ENCODE measurements around the gene EFL1.
"Not testable (repeated sequence)": the region's sequence is repeated elsewhere in the genome, so short reads cannot be mapped to it uniquely, and the experiment has no call there.

EFL1 gene

DNA sequence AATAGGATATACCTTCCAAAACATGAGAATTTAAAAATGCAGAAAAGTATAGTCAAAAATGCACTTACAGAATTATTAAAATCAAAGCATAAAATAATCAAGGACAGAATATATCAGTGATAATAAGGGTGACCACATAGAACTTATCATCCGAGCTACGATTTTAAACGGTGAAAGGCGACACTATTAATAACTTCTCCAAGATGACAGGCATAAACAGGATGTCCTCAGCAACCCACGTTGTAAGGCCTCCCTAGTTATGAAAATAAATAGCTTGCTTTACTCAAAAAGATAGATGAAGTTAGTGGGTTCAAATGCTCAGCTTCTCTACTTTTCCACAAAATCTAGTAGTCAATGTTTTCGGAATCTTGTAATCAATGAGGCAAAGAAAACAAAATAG lies 68.0 kb downstream of the EFL1 start:
- H3K36me3 Mint-ChIP-seq (ENCODE audit: low read depth), result peaks cover 13% of the 10 kb centered on the region
- H3K27ac Mint-ChIP-seq; H3K9me3 Mint-ChIP-seq; H3K27me3 Mint-ChIP-seq; H3K4me1 Mint-ChIP-seq (ENCODE audit: low read depth); H3K4me3 Mint-ChIP-seq: not testable (repeated sequence)

DNA sequence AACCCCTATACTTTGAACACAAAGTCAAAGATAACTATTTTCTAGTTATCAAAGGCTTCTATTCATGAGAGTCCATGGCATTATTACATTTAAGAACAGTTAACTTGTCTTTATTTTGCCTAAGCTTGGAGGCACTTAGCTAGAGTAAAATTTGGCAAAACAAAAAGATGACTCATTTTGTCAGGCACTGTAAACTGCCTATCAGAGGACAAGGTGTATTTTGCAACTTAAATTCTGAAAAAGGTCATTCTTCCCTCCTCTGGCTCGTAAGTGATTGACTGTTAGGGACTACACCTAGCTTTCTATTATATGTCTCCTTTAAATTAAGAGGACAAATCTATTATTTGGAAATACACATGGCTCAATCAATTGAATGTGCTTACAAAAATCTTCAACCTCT lies 69.1 kb downstream of the EFL1 start:
- H3K4me3 Mint-ChIP-seq, H3K27me3 Mint-ChIP-seq: not testable (repeated sequence)
- H3K36me3 Mint-ChIP-seq (ENCODE audit: low read depth), result peaks cover 13% of the 10 kb centered on the region

DNA sequence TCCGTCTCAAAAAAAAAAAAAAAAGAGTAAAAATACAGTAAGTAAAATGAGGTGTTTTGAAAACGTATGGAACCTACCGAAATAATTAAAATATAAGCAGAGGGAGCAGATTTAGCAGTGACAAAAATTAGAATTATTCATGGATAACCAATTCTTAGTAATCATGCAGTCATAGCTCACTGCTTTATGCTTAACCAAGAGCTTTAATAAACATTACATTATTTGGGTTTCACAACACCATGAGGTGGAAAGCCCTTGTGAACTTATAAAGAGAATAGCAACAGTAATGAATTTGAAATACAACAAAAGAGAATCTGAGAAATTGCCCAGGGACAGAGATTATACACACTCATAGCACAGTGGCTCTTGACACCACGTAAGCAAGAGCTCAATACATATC lies 70.1 kb downstream of the EFL1 start:
- not testable (repeated sequence) for H3K4me3 Mint-ChIP-seq; H3K36me3 Mint-ChIP-seq (ENCODE audit: low read depth); H3K9me3 Mint-ChIP-seq; H3K27me3 Mint-ChIP-seq; H3K27ac Mint-ChIP-seq; H3K4me1 Mint-ChIP-seq (ENCODE audit: low read depth)

More for the DNA sequence above, 69.1 kb downstream of the EFL1 start:
- H3K4me1 Mint-ChIP-seq (ENCODE audit: low read depth); H3K27ac Mint-ChIP-seq; H3K9me3 Mint-ChIP-seq: not testable (repeated sequence)

DNA sequence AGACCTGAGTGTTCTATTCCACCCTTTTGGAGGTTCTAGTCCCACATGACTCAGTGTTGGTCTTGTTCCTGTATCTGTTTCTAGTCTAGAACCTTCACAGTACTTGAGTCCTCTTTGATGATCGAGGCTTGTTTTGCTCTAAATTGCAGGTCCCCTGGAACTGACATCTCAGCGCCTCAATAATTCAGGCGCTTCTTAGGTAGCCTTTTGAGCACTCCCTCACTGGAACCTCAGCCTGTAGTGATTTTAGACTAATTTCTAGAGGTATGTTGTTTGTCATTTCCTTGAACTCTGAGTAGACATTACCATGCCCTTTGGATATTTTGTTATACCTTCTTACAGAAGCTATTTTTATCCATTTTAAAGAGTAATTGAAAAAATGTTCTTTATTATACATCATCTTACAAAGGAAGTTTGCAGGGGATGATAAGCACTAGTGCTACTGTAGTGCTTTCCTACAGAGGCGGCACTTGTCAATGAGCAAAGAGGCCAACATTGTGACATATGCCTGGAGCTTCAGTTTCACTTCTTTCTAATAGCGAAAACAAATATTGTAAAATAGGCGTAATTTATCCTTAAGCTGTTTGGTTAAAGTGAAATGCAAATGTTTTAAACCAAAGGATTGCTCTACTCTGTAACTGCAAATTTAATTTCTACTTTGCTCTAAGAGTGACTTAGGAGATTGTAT lies 75.7 kb downstream of the EFL1 start:
- Mint-ChIP-seq H3K36me3 (ENCODE audit: low read depth) (peaks cover 4% of the 10 kb centered on the region), H3K27ac (no peak overlapping the region), H3K4me3 (no peak overlapping the region), H3K4me1 (ENCODE audit: low read depth) (no peaks in the 10 kb centered on the region), H3K27me3 (no peaks in the 10 kb centered on the region), H3K9me3 (no peaks in the 10 kb centered on the region)

DNA sequence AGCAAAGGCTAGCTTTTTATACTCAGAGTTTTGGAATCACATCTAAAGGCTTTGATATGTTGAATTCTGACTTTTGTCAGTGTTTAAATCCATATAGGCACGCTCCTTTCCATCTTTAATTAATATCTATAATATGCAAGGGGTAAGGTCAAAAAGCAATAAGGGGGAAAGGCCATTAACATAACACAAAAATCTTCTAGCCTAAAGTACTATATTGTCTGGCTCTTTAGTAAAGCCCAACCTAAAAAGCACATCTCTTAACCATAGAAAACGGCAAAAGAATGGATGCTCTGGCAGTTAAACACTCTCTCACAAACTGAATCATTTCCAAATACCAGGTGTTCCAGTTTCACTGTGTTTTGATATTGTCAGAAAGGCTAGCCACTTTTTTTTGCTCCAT lies 76.4 kb downstream of the EFL1 start:
- Mint-ChIP-seq H3K27me3 (no peaks in the 10 kb centered on the region), H3K4me1 (ENCODE audit: low read depth) (no peaks in the 10 kb centered on the region), H3K27ac (no peak overlapping the region)

GRCh38 chr15:82184776-82185175 lies 77.8 kb downstream of the EFL1 start:
- H3K4me1 Mint-ChIP-seq (ENCODE audit: low read depth), result no peaks in the 10 kb centered on the region
- H3K36me3 Mint-ChIP-seq (ENCODE audit: low read depth), result no peaks in the 10 kb centered on the region
- no peak overlapping the region for H3K4me3 Mint-ChIP-seq
- no peaks in the 10 kb centered on the region for H3K9me3 Mint-ChIP-seq
- no peak overlapping the region for H3K27ac Mint-ChIP-seq
- no peaks in the 10 kb centered on the region for H3K27me3 Mint-ChIP-seq

More for the DNA sequence above, 76.4 kb downstream of the EFL1 start:
- H3K4me3 Mint-ChIP-seq, result no peak overlapping the region
- H3K36me3 Mint-ChIP-seq (ENCODE audit: low read depth), result no peaks in the 10 kb centered on the region
- H3K9me3 Mint-ChIP-seq, result no peaks in the 10 kb centered on the region

DNA sequence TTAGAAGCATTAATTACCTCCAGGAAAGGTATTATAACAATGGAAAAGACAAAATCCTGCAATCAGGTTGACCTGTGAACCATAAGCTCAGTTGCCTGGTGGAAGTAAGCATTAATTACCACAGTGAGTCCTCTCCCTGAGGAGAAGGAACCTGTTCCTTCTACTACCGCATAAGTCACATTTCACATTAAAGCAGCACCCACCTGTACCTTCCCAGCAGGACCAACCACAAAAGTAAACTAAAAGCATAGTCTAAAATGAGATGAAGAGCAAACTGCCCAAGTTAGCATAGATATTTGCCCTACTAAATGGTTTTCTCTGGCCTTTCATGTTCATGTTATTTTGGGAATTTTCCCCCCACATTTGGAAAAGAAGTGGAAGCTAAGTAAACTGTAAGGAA lies 78.2 kb downstream of the EFL1 start:
- no peaks in the 10 kb centered on the region for H3K27me3 Mint-ChIP-seq
- H3K9me3 Mint-ChIP-seq, result no peaks in the 10 kb centered on the region
- H3K27ac Mint-ChIP-seq, result no peak overlapping the region
- no peaks in the 10 kb centered on the region for H3K36me3 Mint-ChIP-seq (ENCODE audit: low read depth)
- H3K4me1 Mint-ChIP-seq (ENCODE audit: low read depth), result no peaks in the 10 kb centered on the region
- no peak overlapping the region for H3K4me3 Mint-ChIP-seq

GRCh38 chr15:82183121-82184031 lies 79.2 kb downstream of the EFL1 start:
- no peaks in the 10 kb centered on the region for H3K27me3 Mint-ChIP-seq
- H3K4me1 Mint-ChIP-seq (ENCODE audit: low read depth), result no peaks in the 10 kb centered on the region
- no peaks in the 10 kb centered on the region for H3K9me3 Mint-ChIP-seq
- H3K36me3 Mint-ChIP-seq (ENCODE audit: low read depth), result no peaks in the 10 kb centered on the region
- H3K4me3 Mint-ChIP-seq, result no peak overlapping the region
- no peak overlapping the region for H3K27ac Mint-ChIP-seq

DNA sequence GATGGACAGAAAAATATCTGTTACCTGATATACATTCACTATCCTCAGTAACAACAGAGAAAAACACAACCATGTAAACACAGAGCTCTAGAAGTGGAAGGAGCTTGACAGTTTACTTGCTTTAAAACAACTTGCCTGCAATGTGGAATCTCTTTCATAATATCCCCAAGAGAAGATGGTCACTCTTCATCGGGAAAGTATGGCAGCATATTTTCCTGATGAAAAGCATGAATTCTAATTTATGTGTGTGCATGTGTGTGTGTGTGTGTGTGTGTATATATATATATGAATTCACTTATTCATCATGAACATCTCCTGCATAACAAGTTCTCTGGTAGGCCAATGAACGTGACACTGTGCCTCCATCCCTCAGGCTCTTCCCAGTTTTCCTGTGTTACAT lies 81.2 kb downstream of the EFL1 start:
- peaks cover 9% of the 10 kb centered on the region for H3K4me1 Mint-ChIP-seq (ENCODE audit: low read depth)
- H3K27ac Mint-ChIP-seq, result no peak overlapping the region
- no peaks in the 10 kb centered on the region for H3K27me3 Mint-ChIP-seq
- H3K9me3 Mint-ChIP-seq, result no peaks in the 10 kb centered on the region
- H3K36me3 Mint-ChIP-seq (ENCODE audit: low read depth), result no peaks in the 10 kb centered on the region
- no peak overlapping the region for H3K4me3 Mint-ChIP-seq

- no peaks in the 10 kb centered on the region for H3K27me3 Mint-ChIP-seq
- H3K4me3 Mint-ChIP-seq, result no peak overlapping the region
- H3K9me3 Mint-ChIP-seq, result no peaks in the 10 kb centered on the region
- peaks cover 9% of the 10 kb centered on the region for H3K4me1 Mint-ChIP-seq (ENCODE audit: low read depth)
- no peak overlapping the region for H3K27ac Mint-ChIP-seq
- no peaks in the 10 kb centered on the region for H3K36me3 Mint-ChIP-seq (ENCODE audit: low read depth)
Observed at GRCh38 chr15:82178061-82178460, 84.5 kb downstream of the EFL1 start.

DNA sequence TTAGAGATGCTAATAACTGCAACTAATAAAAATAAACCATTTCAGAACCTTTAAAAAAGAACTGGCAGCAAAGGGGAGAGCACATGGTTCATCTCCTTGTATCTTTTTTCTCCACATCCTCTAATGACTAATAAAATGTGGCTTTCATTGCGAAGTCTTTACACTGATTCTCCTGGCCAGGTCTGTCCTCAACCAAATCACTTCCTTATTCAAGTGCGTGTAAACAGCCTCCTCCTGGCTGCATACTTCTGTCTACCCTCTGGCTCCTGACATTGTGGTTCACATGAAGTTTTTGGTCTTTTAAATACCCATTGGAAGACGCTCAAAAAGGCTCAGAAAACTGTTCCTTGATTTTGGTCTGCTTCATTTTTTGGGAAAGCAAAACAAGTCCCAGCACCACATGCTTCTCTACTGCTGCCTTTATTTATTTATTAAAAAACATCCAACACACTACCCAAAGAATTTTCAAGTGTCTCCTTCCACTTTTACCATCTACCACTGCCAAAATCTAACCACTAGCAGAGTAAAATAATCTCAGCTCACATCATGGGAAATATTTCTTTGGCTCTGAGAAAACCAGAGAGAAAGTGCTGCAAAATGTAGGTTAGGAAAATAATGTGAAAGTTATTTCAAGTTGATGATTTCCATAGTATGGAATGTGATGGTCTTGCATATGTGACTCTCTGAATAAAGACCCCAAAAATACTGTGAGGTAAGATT lies 85.1 kb downstream of the EFL1 start:
- Mint-ChIP-seq H3K4me3 (no peak overlapping the region), H3K27ac (no peak overlapping the region), H3K36me3 (ENCODE audit: low read depth) (no peaks in the 10 kb centered on the region), H3K27me3 (no peaks in the 10 kb centered on the region), H3K9me3 (no peaks in the 10 kb centered on the region), H3K4me1 (ENCODE audit: low read depth) (peaks cover 9% of the 10 kb centered on the region)

GRCh38 chr15:82176542-82176941 lies 86.0 kb downstream of the EFL1 start:
- no peak overlapping the region for H3K27ac Mint-ChIP-seq
- no peaks in the 10 kb centered on the region for H3K36me3 Mint-ChIP-seq (ENCODE audit: low read depth)
- H3K4me1 Mint-ChIP-seq (ENCODE audit: low read depth), result peaks cover 9% of the 10 kb centered on the region
- H3K9me3 Mint-ChIP-seq, result no peaks in the 10 kb centered on the region
- no peaks in the 10 kb centered on the region for H3K27me3 Mint-ChIP-seq
- no peak overlapping the region for H3K4me3 Mint-ChIP-seq

- H3K4me3 Mint-ChIP-seq, result no peak overlapping the region
- no peaks in the 10 kb centered on the region for H3K9me3 Mint-ChIP-seq
- peaks cover 2% of the 10 kb centered on the region for H3K36me3 Mint-ChIP-seq (ENCODE audit: low read depth)
- no peak overlapping the region for H3K27ac Mint-ChIP-seq
- H3K4me1 Mint-ChIP-seq (ENCODE audit: low read depth), result peaks cover 9% of the 10 kb centered on the region
- no peaks in the 10 kb centered on the region for H3K27me3 Mint-ChIP-seq
Observed at GRCh38 chr15:82174471-82175235, 87.9 kb downstream of the EFL1 start.

DNA sequence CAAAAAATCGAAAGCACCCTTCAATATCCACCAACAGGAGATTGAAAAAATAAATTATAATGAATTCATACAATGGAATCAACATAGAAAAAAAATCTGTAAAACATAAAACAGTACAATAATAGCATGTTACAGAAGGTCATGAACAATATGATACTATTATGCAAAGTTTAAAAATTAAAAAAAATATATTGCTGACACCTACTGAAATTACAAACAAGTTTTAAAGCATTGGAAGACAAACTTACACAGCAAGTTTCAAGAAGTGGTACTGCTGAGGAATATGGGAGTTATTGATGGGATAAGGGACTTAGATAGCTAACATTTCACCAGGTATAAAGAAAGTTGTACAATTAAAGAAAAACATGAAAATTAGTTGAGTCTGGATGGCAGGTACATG lies 89.4 kb downstream of the EFL1 start:
- no peaks in the 10 kb centered on the region for H3K9me3 Mint-ChIP-seq
- H3K27me3 Mint-ChIP-seq, result no peaks in the 10 kb centered on the region
- peaks cover 9% of the 10 kb centered on the region for H3K36me3 Mint-ChIP-seq (ENCODE audit: low read depth)
- no peak overlapping the region for H3K4me3 Mint-ChIP-seq
- H3K4me1 Mint-ChIP-seq (ENCODE audit: low read depth), result peaks cover 13% of the 10 kb centered on the region
- H3K27ac Mint-ChIP-seq, result no peak overlapping the region

Measured in stimulated activated naive CD8-positive, alpha-beta T cell treated with anti-CD3 and anti-CD28 coated beads, Interleukin-15, Interleukin-2, amounts not matched to agents 100 ng/mL and 50 ng/mL, for 24 hours (primary cell).